Thoracic aorta (tissue), 2 donors: ENCODE results near the gene PTP4A2. TPM values are rescaled to one million over a fixed set of nuclear protein-coding genes. Genes with fewer than 3 reads are reported as not detected.

Experiments used
- ATAC-seq: fragments of 150-250 bp; one replicate; pipeline ENCODE4 v1.8.0; 2017; ENCODE audit warnings: low read depth; ENCODE audit not compliant: insufficient number of reproducible peaks, low FRiP score
- DNase-seq: peaks from one replicate; pipeline ENCODE4 v3.0.0-alpha.2; 2020; ENCODE audit warnings: low spot score
- H3K27ac ChIP-seq, 2 donors: fragments of 200-600 bp; sonication (generic); 1 replicate in 1 of 2; 2 replicates in 1 of 2; pipeline ENCODE4 v1.5.1; 2016; ENCODE audit warnings: mild to moderate bottlenecking in 2 of 2, moderate library complexity in 2 of 2
- H3K27me3 ChIP-seq: fragments of 200-600 bp; sonication (generic); replicated peaks from 2 replicates; pipeline ENCODE4 v1.6.0; 2016; ENCODE audit warnings: mild to moderate bottlenecking; ENCODE audit not compliant: insufficient read depth
- H3K36me3 ChIP-seq: fragments of 200-600 bp; sonication (generic); one replicate; pipeline ENCODE4 v1.5.1; 2016
- H3K4me1 ChIP-seq, 2 donors: fragments of 200-600 bp; sonication (generic); 1 replicate in 1 of 2; 2 replicates in 1 of 2; pipeline versions ENCODE4 v1.5.1 to v1.6.0; 2016; ENCODE audit warnings: low read depth in 2 of 2, mild to moderate bottlenecking in 1 of 2; ENCODE audit not compliant: control insufficient read depth in 1 of 2
- H3K4me3 ChIP-seq: fragments of 200-600 bp; sonication (generic); 2 replicates; pipeline ENCODE4 v1.5.1; 2016; ENCODE audit warnings: mild to moderate bottlenecking
- H3K9me3 ChIP-seq: fragments of 200-600 bp; sonication (generic); 2 replicates; pipeline ENCODE4 v1.5.1; 2016
- CTCF ChIP-seq: fragments of 200-600 bp; sonication (generic); IDR thresholded peaks from one replicate; pipeline ENCODE4 v1.5.1; 2019; ENCODE audit warnings: antibody characterized with exemption
- total RNA-seq, 2 donors: library from RNA; depleted of rRNA; stranded (reverse); fragments of >200 nt; gene quantifications; one replicate each; pipeline versions ENCODE4 v1.1.0 to v1.2.3, GENCODE V29; 2016

Gene PTP4A2
- total RNA-seq, 2 donors from 2014 or later, result 104 to 237 TPM

- H3K27ac ChIP-seq, result no peak overlapping the region
- no peaks in the 10 kb centered on the region for H3K9me3 ChIP-seq
- no peak for TF ChIP-seq CTCF
- H3K27me3 ChIP-seq, result no peaks in the 10 kb centered on the region
- no peaks in the 10 kb centered on the region for H3K36me3 ChIP-seq
- DNase-seq (no peak), ATAC-seq (no peak)
- no peak overlapping the region for H3K4me3 ChIP-seq
- peaks cover 77 to 83% of the 10 kb centered on the region in 2 donors for H3K4me1 ChIP-seq
Observed at GRCh38 chr1:31924839-31925238, 13.3 kb downstream of the PTP4A2 start.

- no peak for DNase-seq
- Histone ChIP-seq H3K4me3 (no peak overlapping the region), H3K36me3 (no peaks in the 10 kb centered on the region), H3K9me3 (no peaks in the 10 kb centered on the region), H3K27me3 (no peaks in the 10 kb centered on the region), H3K27ac (no peak overlapping the region), H3K4me1 (peaks cover 69 to 76% of the 10 kb centered on the region in 2 donors)
- no peak for TF ChIP-seq CTCF
- no peak for ATAC-seq
Observed at GRCh38 chr1:31923901-31924535, 14.2 kb downstream of the PTP4A2 start.

GRCh38 chr1:31920956-31921355 lies 17.2 kb downstream of the PTP4A2 start:
- DNase-seq (no peak), ATAC-seq (no peak)
- Histone ChIP-seq H3K27ac (no peak overlapping the region), H3K4me1 (peaks cover 45 to 50% of the 10 kb centered on the region in 2 donors), H3K36me3 (peaks cover 3% of the 10 kb centered on the region), H3K9me3 (no peaks in the 10 kb centered on the region), H3K4me3 (no peak overlapping the region), H3K27me3 (no peaks in the 10 kb centered on the region)
- TF ChIP-seq CTCF, result no peak

GRCh38 chr1:31919591-31919990 lies 18.6 kb downstream of the PTP4A2 start:
- H3K27me3 ChIP-seq, result no peaks in the 10 kb centered on the region
- H3K27ac ChIP-seq, result no peak overlapping the region
- no peaks in the 10 kb centered on the region for H3K9me3 ChIP-seq
- TF ChIP-seq CTCF, result no peak
- H3K4me1 ChIP-seq, result peaks cover 32 to 38% of the 10 kb centered on the region in 2 donors
- peaks cover 3% of the 10 kb centered on the region for H3K36me3 ChIP-seq
- DNase-seq (no peak), ATAC-seq (no peak)
- H3K4me3 ChIP-seq, result no peak overlapping the region

GRCh38 chr1:31915438-31915837 lies 22.7 kb downstream of the PTP4A2 start:
- no peak overlapping the region for H3K27ac ChIP-seq
- ATAC-seq, result no peak
- no peaks in the 10 kb centered on the region for H3K27me3 ChIP-seq
- peaks cover 3% of the 10 kb centered on the region for H3K36me3 ChIP-seq
- H3K4me3 ChIP-seq, result no peak overlapping the region
- no peak for DNase-seq
- no peak for TF ChIP-seq CTCF
- no peaks in the 10 kb centered on the region for H3K9me3 ChIP-seq
- H3K4me1 ChIP-seq, result peaks cover 7 to 11% of the 10 kb centered on the region in 2 donors
